BE2C (cell line): ENCODE measurements around the gene LRTM2. TPM values are rescaled to one million over a fixed set of nuclear protein-coding genes. Genes with fewer than 3 reads are reported as not detected.

Experiments
- DNase-seq: peaks from one replicate; pipeline ENCODE4 v3.0.0-alpha.2; 2020
- H3K27me3 ChIP-seq: fragments of 250-450 bp; sonication (Bioruptor Pico); 2 replicates; pipeline ENCODE4 v1.5.1; 2020; ENCODE audit warnings: mild to moderate bottlenecking
- H3K36me3 ChIP-seq: fragments of 250-450 bp; sonication (Bioruptor Pico); 2 replicates; pipeline ENCODE4 v1.5.1; 2020; ENCODE audit warnings: mild to moderate bottlenecking
- H3K4me1 ChIP-seq: fragments of 250-450 bp; sonication (Bioruptor Pico); 2 replicates; pipeline ENCODE4 v1.5.1; 2020
- H3K4me3 ChIP-seq: 2 replicates; pipeline ENCODE4 v1.5.1; 2011; ENCODE audit warnings: low read depth, low read length
- H3K9me3 ChIP-seq: fragments of 250-450 bp; sonication (Bioruptor Pico); 2 replicates; pipeline ENCODE4 v1.5.1; 2020
- polyA plus RNA-seq: library from polyadenylated mRNA; unstranded; fragments of >200 nt; gene quantifications from one replicate; pipeline ENCODE4 v1.2.1, GENCODE V29; 2012; ENCODE audit warnings: low read depth, missing spikeins; ENCODE audit not compliant: insufficient read length, insufficient read depth
- TF ChIP-seq, protein P1 (sequence below): IDR thresholded peaks from 2 replicates; pipeline ENCODE4 v1.5.1; 2012; ENCODE audit warnings: mild to moderate bottlenecking, low read depth, low read length

The LRTM2 gene
- polyA plus RNA-seq, result not detected

DNA sequence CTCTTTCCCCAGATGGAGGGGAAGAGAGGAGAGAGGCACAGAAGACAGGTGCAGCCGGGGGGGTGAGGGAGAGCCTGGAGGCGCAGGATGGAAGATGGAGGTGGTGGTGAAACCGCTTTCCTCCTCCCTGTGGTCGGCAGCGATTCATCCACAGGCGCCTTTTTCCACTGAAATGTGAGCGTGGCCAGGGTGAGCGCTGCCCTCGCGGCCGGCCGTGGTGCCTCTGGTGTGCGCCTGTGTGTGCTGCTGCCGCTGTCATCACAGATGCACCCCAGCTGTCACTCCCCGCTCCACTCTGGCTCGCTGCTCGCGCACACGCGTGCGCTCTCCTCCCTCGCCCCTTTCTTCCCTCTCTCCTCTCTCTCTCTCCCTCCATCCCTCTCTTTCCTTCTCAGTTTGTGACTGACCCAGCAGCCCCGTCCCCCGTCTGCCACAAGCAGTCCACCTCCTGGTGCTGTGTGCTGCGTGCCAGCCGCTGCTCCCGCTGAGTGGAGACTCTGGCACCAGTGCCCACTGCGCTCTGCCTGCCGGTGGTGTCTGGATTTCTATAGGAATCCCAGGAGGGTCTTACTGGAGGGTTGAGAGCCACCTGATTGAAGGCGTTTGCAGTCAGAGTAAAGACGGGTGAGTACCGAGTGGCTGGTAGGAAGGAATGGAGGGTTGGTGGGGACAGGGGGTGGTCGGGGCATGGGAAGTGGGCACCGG, at the start of gene LRTM2:
LRTM2 (plus strand) TSS at position 375 of the 705 bp plus-strand sequence. CDS start 7,584 bp downstream, outside the sequence.
- Histone ChIP-seq H3K4me1 (peaks cover 3% of the 10 kb centered on the region; the same call in 1 of the 2 replicates), H3K4me3 (peak within 1 kb of the TSS; percentile 6; the same call in 1 of the 2 replicates)
- DNase-seq, result no peak

DNA sequence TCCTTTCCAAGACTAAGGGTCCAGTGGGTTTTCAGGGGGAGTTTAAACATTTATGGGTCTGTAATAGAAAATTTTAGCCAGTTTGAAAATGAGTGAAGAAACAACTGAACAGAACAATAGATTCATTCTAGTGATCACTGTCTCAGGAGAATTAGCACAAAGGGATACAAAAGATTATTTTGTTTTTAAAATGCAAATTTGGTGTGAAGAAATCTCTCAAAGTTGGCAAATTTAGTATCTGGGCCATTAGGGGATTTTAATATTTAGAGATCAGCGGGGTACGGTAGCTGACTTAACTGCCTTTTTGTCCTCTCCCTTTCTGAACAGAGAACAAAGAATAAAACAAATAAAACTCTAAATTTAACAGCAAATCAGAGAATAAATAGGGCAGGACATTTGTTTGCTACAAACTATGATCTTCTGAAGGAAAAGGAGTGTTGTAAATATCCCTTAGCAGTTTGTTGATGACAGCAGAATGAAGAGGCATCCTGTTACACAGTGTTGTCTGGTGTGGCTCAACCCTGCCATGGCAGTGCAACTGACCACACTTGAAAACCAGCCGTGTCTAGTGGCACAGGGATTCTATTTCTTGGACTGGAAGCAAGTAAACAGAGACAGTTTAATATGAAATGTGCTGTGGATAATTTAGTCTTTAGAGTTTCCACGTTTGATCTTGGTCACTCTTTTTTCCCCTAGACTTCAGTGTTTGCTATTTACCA, 46.3 kb upstream of the LRTM2 start:
- H3K4me1 ChIP-seq, result peaks cover 11% of the 10 kb centered on the region
- TF ChIP-seq, protein P1, sequence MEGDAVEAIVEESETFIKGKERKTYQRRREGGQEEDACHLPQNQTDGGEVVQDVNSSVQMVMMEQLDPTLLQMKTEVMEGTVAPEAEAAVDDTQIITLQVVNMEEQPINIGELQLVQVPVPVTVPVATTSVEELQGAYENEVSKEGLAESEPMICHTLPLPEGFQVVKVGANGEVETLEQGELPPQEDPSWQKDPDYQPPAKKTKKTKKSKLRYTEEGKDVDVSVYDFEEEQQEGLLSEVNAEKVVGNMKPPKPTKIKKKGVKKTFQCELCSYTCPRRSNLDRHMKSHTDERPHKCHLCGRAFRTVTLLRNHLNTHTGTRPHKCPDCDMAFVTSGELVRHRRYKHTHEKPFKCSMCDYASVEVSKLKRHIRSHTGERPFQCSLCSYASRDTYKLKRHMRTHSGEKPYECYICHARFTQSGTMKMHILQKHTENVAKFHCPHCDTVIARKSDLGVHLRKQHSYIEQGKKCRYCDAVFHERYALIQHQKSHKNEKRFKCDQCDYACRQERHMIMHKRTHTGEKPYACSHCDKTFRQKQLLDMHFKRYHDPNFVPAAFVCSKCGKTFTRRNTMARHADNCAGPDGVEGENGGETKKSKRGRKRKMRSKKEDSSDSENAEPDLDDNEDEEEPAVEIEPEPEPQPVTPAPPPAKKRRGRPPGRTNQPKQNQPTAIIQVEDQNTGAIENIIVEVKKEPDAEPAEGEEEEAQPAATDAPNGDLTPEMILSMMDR, result no peak
- DNase-seq, result no peak
- H3K27me3 ChIP-seq, result no peaks in the 10 kb centered on the region
- H3K9me3 ChIP-seq, result no peaks in the 10 kb centered on the region
- H3K36me3 ChIP-seq, result peaks cover 16% of the 10 kb centered on the region
- H3K4me3 ChIP-seq, result no peak overlapping the region

More for the DNA sequence above, at the start of gene LRTM2:
- Histone ChIP-seq H3K27me3 (peaks cover 12% of the 10 kb centered on the region), H3K9me3 (no peaks in the 10 kb centered on the region), H3K36me3 (no peaks in the 10 kb centered on the region)
- TF ChIP-seq, protein P1, result no peak

DNA sequence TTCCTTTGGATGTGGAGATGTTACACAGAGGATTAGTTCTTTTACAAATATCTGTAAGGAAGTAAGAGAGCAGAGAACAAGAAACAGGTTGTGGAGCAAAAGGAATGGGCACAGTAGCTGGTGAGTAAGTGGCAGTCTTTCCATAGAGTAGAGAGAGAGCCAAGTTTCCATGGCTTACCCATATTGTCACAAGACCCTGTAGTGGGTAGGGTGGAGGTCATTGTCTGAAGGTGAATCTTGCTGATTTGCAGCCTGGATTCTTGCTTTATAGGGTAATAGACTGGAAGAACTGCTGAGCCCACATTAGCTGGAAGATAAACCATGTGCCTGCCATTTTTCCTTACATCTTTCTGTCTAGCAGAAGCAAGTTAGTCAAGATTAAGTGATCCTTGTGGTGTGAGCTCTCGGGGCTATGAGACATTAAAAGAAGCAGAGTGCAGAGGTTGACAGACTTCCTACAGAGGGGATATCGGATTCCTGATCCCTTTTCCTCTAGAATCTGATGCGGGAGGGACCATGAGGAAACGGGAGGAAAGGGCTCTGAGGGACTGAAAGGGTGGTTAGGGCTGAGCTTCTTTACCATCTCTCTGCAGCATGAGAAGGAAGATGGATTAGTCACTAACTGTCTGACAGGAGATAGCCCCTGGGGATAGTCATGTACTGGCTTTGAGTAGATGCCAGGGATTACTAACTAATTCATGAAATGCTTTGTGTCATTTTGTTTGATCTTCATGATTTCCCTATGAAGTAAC, 44.0 kb upstream of the LRTM2 start:
- TF ChIP-seq, protein P1, result no peak
- Histone ChIP-seq H3K36me3 (peaks cover 18% of the 10 kb centered on the region), H3K4me1 (peaks cover 11% of the 10 kb centered on the region)

DNA sequence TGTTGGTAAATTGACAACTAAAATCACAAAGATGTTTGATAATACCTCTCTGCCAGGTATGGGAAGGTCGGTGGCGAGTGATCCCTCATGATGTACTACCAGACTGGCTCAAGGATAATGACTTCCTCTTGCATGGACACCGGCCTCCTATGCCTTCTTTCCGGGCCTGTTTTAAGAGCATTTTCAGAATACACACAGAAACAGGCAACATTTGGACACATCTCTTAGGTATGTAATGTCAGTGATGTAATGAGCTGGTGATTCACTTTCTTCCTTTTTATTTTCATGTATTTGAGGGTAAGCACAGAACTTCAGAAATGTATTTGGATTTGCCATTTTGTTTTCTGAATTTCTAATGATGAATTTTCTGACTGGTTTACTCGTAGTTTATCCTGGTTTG, 42.6 kb upstream of the LRTM2 start:
- peaks cover 11% of the 10 kb centered on the region for H3K4me1 ChIP-seq

More for the DNA sequence above, 44.0 kb upstream of the LRTM2 start:
- DNase-seq, result peak; percentile 50
- H3K27me3 ChIP-seq, result no peaks in the 10 kb centered on the region
- H3K4me3 ChIP-seq, result no peak overlapping the region
- no peaks in the 10 kb centered on the region for H3K9me3 ChIP-seq

DNA sequence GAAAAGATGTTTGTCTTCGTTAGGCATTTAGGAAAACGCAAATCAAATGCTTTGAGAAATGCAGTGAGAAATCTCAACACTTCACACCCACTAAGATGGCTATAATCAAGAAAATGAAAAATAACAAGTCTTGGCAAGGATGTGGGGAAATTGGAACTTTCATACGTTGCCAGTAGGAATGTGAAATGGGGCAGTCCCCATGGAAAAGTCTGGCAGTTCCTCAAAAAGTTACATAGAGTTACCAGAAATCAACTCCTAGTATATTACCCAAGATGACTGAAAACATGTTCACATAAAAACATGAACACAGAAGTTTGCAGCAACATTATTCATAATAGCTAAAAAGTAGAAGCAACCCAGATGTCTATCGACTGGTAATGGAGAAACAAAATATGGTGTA, 41.5 kb upstream of the LRTM2 start:
- peaks cover 17% of the 10 kb centered on the region for H3K36me3 ChIP-seq
- TF ChIP-seq, protein P1, result no peak
- H3K9me3 ChIP-seq, result no peaks in the 10 kb centered on the region
- H3K4me3 ChIP-seq, result no peak overlapping the region
- H3K27me3 ChIP-seq, result no peaks in the 10 kb centered on the region
- DNase-seq, result no peak
- H3K4me1 ChIP-seq, result peaks cover 11% of the 10 kb centered on the region

More for the DNA sequence above, 42.6 kb upstream of the LRTM2 start:
- no peak for DNase-seq
- H3K27me3 ChIP-seq, result no peaks in the 10 kb centered on the region
- no peaks in the 10 kb centered on the region for H3K9me3 ChIP-seq
- H3K4me3 ChIP-seq, result no peak overlapping the region
- H3K36me3 ChIP-seq, result peaks cover 17% of the 10 kb centered on the region
- TF ChIP-seq, protein P1, result no peak
